HL-60 (cell line): ENCODE measurements around the gene ZNF423.

Source experiments
- DNase-seq, 2 experiments: peaks; one replicate each; pipeline ENCODE4 v3.0.0-alpha.2; 2010 to 2020; ENCODE audit warnings: low read depth in 1 of 2, low spot score in 1 of 2
- H3K27ac ChIP-seq: fragments of 250-450 bp; sonication (Bioruptor Pico); replicated peaks from 2 replicates; pipeline ENCODE4 v1.5.1; 2020; ENCODE audit warnings: mild to moderate bottlenecking, moderate library complexity
- H3K27me3 ChIP-seq: fragments of 250-450 bp; sonication (Bioruptor Pico); 2 replicates; pipeline ENCODE4 v1.5.1; 2021; ENCODE audit warnings: mild to moderate bottlenecking, moderate library complexity; ENCODE audit not compliant: insufficient read depth, poor library complexity, severe bottlenecking
- H3K4me3 ChIP-seq: replicated peaks from 2 replicates; pipeline ENCODE4 v1.5.1; 2011; ENCODE audit warnings: mild to moderate bottlenecking, control low read depth, low read length; ENCODE audit not compliant: insufficient read depth
- GABPA ChIP-seq: IDR thresholded peaks from 2 replicates; pipeline ENCODE4 v1.6.1; 2012; ENCODE audit warnings: low read depth
- POLR2AphosphoS5 ChIP-seq: IDR thresholded peaks from 2 replicates; pipeline ENCODE4 v1.6.1; 2012; ENCODE audit warnings: low read depth
- SPI1 ChIP-seq: IDR thresholded peaks from 2 replicates; pipeline ENCODE4 v1.6.1; 2012; ENCODE audit warnings: low read depth, mild to moderate bottlenecking, borderline replicate concordance
- TF ChIP-seq, protein P1 (sequence below): IDR thresholded peaks from 2 replicates; pipeline ENCODE4 v1.6.1; 2012; ENCODE audit warnings: low read depth; ENCODE audit not compliant: insufficient replicate concordance
- TF ChIP-seq, protein P2 (sequence below): IDR thresholded peaks from one replicate; pipeline ENCODE4 v1.5.1; 2011; ENCODE audit warnings: low read length, control low read depth, inconsistent platforms; ENCODE audit not compliant: insufficient read depth

Gene ZNF423

DNA sequence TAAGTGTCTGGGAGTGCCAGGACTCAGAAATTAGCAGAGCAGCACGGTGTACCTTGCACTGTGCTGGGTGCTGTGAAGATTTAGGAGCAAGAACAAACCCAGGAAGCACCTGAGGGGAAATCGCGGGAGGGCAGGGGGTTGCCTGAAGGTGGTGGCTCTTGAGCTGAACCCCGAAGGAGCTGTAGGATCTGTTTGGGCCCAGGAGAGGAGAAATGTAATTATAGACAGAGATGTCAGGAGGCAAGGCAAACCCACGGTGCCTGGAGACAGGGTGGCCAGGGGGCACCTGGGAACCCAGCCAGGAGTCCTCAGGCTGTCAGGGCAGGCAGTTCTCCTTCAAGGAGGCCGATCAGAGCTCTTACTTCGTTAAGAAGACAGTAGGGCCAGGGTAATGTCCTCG, 373.2 kb downstream of the ZNF423 start:
- H3K27ac ChIP-seq: no peak overlapping the region
- H3K27me3 ChIP-seq: no peaks in the 10 kb centered on the region
- H3K4me3 ChIP-seq: no peak overlapping the region
- no peak for DNase-seq
- TF ChIP-seq GABPA (no peak), SPI1 (no peak), POLR2AphosphoS5 (no peak)
- TF ChIP-seq, protein P1, sequence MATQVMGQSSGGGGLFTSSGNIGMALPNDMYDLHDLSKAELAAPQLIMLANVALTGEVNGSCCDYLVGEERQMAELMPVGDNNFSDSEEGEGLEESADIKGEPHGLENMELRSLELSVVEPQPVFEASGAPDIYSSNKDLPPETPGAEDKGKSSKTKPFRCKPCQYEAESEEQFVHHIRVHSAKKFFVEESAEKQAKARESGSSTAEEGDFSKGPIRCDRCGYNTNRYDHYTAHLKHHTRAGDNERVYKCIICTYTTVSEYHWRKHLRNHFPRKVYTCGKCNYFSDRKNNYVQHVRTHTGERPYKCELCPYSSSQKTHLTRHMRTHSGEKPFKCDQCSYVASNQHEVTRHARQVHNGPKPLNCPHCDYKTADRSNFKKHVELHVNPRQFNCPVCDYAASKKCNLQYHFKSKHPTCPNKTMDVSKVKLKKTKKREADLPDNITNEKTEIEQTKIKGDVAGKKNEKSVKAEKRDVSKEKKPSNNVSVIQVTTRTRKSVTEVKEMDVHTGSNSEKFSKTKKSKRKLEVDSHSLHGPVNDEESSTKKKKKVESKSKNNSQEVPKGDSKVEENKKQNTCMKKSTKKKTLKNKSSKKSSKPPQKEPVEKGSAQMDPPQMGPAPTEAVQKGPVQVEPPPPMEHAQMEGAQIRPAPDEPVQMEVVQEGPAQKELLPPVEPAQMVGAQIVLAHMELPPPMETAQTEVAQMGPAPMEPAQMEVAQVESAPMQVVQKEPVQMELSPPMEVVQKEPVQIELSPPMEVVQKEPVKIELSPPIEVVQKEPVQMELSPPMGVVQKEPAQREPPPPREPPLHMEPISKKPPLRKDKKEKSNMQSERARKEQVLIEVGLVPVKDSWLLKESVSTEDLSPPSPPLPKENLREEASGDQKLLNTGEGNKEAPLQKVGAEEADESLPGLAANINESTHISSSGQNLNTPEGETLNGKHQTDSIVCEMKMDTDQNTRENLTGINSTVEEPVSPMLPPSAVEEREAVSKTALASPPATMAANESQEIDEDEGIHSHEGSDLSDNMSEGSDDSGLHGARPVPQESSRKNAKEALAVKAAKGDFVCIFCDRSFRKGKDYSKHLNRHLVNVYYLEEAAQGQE: no peak
- TF ChIP-seq, protein P2, sequence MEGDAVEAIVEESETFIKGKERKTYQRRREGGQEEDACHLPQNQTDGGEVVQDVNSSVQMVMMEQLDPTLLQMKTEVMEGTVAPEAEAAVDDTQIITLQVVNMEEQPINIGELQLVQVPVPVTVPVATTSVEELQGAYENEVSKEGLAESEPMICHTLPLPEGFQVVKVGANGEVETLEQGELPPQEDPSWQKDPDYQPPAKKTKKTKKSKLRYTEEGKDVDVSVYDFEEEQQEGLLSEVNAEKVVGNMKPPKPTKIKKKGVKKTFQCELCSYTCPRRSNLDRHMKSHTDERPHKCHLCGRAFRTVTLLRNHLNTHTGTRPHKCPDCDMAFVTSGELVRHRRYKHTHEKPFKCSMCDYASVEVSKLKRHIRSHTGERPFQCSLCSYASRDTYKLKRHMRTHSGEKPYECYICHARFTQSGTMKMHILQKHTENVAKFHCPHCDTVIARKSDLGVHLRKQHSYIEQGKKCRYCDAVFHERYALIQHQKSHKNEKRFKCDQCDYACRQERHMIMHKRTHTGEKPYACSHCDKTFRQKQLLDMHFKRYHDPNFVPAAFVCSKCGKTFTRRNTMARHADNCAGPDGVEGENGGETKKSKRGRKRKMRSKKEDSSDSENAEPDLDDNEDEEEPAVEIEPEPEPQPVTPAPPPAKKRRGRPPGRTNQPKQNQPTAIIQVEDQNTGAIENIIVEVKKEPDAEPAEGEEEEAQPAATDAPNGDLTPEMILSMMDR: no peak

- Histone ChIP-seq H3K27ac (no peak overlapping the region), H3K27me3 (no peaks in the 10 kb centered on the region), H3K4me3 (no peak overlapping the region)
- TF ChIP-seq, protein P1: no peak
- TF ChIP-seq GABPA: no peak
- TF ChIP-seq POLR2AphosphoS5: no peak
- DNase-seq: no peak
These were observed 377.3 kb downstream of the ZNF423 start for GRCh38 chr16:49478616-49479015.

- Histone ChIP-seq H3K27me3 (no peaks in the 10 kb centered on the region), H3K27ac (no peak overlapping the region), H3K4me3 (no peak overlapping the region)
- TF ChIP-seq, protein P2: no peak
- TF ChIP-seq SPI1: no peak
- TF ChIP-seq, protein P1: no peak
- no peak for TF ChIP-seq POLR2AphosphoS5
- no peak for TF ChIP-seq GABPA
- DNase-seq: no peak
These were observed 377.8 kb downstream of the ZNF423 start for GRCh38 chr16:49478107-49478506.
